NOMO-1 (cell line): ENCODE results near the gene KCNG2.
A peak's percentile ranks its signal among the peaks of the same experiment; 100 is the strongest.

ENCODE experiments used
- DNase-seq, 2 experiments: peaks; one replicate each; lab custom pipeline; 2025; ENCODE audit not compliant: unreplicated experiment in 2 of 2; lab: John Stamatoyannopoulos, UW

The KCNG2 gene

DNA sequence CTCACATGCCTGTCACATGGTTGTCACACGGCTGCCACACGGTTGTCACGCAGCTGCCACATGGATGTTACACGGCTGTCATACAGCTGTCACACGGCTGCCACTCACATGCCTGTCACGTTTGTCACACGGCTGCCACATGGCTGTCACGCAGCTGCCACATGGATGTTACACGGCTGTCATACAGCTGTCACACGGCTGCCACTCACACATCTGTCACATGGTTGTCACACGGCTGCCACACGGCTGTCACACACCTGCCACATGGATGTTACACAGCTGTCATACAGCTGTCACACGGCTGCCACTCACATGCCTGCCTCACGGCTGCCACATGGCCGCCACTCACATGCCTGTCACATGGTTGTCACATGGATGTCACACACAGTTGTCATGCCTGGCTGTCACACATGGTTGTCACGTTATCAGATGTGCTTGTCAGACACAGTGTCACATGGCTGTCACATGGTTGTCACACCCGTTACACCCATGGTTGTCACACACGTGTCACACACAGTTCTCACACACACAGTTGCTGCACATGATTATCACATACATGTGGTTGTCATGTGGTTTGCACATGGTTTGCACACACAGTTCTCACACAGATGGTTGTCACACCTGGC, 19.4 kb downstream of the KCNG2 start:
- no peak for DNase-seq

DNA sequence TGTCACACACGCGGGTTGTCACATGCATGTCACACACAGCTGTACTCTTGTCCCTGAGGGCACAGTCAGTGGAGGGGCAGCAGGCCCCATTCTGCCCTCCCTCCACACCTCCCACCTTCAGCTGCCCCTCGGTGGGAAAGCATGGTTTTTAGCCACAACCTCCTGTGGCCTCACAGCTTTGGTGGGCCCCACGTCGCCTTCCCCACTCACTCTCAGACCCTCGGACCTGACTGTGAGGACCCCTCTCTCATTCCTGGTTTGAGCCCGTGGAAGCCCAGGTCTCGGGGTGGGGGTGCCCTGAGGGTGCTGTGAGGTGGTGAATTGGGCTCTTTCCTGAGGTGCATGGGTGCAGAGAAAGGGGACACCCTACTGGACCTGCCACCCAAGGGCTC, 19.9 kb downstream of the KCNG2 start:
- no peak for DNase-seq

DNA sequence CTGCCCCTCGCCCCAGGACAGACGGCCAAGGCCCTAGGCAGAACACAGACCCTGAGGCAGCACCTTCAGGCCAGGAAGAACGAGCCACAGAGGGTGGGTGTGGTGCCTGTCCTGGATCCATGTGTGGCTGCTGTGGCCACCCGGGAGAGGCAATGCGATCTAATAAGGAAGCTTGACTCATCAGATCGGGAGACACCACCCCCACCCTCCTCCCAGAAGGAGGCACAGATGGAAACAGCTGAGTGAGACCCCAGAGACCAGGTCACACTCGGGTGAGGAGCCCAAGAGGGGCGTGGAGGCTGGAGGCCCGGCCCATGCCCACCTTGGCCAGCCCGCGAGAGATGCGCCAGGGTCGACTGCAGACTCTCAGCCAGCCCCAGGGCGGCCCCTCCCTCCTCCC, 20.3 kb downstream of the KCNG2 start:
- DNase-seq, result no peak

DNA sequence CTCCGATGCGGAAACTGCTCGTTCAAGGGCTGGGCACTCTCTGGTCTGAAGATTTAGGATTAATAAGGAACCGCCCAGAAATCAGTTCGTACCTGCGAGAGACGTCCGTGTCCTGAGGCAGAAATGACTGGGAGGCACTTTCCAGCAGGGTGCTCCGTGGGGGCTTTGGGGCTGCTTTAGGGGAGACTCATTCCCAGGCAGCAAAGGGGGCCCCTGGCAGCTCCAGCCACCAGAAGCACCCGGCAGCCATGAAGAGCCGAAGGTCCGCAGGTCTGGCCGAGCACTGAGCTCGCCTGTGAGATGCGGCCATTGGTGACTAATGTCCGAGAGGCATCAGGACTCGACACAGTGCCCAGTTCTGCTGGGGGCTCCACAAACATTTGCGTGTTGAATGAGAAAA, 20.9 kb downstream of the KCNG2 start:
- no peak for DNase-seq

DNA sequence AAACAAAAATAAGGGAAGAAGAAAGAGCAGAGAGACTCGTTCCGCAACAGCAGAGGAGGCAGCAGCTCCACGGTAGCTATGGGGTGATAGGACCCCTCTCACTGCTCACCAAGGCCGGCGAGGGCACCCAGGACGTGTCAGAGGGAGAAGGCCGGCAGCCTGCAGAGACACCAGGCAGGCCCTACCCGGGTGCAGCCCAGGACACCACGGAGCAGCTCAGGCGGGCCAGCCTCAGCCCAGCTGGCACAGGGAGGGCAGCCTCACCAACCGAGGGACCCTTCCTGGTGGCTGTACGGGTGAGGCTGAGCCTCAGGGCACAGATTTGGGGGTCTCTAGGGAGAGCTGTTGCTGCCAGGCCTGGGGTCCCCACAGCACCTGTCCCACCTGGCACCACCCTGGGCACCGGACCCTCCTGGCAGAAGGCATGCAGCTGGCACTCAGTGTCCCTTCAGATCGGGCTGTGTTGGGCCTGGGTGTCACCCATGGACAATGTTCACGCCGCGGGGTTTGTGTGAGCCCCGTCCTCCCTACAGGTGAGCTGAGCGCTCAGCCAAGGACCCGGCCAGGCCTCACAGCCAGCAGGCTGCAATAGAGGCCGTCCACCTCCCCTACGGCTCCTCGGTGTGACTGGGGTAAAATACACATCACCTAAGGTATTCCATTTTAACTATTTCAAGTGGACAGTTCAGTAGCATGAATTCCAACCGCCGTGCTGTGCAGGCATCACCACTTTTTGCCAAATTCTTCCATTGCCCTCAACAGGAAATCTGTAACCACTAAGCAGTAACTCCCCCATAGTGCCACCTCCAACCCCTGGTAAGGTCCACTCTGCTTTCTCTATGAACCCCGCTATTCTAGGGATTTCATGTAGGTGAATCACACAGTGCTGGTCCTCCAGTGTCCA, 21.6 kb downstream of the KCNG2 start:
- peak in 1 of 2 experiments; percentile 13 for DNase-seq

DNA sequence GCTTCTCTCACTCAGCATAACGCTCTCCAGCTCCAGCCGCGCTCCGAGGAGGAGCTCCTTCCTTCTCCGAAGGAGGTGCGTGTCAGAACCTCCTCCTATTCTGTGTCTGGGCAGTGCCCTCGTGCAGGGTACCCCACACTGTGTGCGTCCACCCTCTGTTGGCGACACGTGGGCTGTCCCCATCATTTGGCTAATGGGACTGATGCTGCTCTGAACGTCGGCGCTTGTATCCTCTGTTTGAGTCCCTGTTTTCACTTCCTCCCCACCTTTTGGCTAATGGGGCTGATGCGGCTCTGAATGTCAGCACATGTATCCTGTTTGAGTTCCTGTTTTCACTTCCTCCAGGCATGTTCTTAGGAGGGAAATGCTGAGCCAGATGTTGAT, 22.2 kb downstream of the KCNG2 start:
- DNase-seq, result peak; percentile 91 to 95

DNA sequence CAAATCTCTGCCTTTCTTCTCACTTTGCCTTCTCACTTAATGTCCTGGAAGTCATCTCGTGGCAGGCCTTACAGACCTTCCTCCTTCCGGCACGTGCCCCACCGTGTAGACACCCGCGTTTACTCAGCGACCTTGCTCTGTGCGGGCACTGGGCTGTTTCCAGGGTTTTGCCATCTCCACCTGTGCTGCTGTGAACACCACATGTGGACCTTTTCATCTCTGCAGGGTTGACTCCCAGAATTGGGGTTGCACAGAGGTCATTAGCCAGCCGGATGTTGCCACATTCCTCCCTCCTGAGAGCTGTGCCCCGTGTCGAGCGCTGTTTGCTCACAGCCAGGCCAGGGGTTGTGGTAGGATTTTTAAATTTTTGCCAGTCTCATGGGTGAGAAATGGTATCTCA, 25.4 kb downstream of the KCNG2 start:
- peak; percentile 19 to 25 for DNase-seq

DNA sequence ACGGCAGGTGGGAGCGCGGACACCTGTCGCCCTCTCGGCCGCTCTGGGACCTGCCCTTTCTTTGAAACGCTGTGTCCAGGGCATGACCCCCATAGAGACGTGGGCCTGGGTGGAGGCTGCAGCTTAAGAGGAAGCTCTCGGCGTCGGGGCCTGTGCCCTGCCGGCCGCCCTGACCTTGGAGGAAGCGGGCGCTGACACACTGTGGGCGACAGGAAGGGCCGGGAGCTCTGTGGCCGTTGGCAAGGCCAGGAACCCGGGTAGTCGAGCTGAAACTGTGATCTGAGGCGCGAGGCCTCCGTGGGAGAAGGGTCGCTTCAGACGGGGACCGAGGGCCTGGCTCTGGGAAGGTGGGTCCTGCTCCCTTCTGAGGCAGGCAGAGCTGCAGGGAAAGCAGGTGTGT, 28.2 kb downstream of the KCNG2 start:
- no peak for DNase-seq

DNA sequence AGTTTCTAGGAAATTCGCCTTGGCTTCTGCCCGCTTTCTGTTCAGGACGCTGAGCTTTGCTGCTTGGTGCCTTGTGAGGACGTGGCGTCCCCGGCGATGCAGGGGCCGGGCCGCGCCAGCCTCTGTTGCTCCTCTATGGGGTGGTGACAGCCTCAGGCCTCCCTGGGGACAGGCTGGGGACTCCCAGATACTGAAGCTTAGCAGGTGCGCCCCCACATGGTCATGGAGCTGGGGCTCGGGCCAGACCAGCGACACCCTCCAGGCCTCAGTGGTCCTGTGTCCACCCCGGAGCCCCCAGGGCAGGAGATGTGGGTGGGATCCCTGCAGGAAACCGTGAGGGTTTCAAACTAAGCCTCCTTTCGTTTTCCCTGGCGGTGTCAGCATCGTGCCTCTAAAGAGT, 29.2 kb downstream of the KCNG2 start:
- DNase-seq, result no peak

DNA sequence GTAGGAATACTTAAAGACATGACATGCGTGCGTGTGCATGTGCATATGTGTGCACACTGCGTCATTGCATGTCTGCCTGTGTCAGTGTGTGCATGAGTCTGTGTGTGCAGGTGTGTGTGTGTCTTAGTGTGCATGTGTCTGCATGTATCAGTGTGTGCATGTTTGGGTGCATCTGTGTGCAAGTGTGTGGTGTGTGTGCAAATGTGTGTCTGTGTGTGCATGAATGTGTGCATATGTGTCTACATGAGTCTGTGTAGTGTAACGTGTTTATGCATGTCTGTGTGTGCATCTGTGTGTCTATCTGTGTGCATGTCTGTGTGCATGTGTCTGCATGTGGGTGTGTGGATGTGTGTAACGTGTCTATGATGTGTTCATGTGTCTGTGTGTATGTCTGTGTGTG, 30.5 kb downstream of the KCNG2 start:
- no peak for DNase-seq

DNA sequence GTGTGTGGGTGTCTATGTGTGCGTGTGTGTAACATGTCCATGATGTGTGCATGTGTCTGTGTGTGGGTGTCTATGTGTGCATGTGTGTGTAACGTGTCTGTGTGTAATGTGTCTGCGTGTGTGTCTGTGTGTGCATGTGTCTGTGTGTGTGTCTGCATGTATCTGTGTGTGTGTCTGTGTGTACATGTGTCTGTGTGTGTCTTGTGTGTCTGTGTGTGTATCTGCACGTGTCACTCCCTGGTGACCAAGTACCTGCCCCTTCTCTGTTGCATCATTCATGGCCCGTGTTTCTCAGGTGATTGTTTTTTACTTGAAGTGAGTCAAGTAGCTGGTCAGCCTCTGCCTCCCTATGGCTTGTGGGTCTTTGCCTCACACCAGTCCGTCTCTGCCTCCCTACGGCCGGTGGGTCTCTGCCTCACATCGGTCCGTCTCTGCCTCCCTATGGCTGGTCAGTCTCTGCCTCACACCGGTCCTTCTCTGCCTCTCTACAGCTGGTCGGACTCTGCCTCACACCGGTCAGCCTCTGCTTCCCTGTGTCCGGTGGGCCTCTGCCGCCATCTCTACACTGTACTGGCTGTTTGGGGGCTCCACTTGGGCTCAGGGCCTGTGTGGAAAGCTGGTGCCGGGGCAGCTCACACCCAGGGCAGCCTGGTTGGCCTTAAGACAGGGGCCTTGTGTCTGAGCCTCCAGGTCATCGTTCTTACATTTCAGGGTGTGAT, 31.6 kb downstream of the KCNG2 start:
- DNase-seq, result no peak

DNA sequence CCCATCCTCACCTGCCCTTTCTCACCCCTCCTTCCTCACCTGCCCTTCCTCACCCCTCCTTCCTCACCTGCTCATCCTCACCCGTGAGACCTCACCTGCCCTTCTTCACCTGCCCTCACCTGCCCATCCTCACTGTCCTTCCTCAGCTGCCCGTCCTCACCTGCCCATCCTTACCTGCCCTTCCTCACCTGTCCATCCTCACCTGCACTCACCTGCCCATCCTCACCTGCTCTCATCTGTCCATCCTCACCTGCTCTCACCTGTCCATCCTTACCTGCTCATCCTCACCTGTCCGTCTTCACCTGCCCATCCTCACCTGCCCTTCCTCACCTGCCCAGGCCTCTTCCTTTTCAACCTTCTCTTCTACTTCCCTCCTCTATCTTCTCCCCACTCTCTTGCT, 34.4 kb downstream of the KCNG2 start:
- DNase-seq, result no peak

DNA sequence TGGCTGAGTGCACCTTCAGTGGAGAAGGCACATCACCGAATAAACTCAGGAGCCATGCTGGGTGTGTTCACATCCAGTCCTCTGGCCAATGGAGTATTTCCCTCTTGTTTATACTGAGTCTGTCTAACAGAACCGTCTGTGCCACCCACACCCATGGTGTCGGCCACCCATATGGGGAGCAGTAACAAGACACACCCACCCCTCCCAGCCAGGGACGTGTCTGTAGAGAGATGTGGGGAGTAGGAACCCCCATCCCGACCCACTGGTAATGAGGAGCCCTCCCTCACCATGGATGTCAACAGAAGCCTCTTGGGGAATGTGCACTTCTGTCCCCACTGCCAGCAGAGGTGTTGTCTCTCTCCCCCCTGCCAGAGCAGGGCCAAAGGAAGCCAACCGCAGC, 37.1 kb downstream of the KCNG2 start:
- DNase-seq, result no peak

DNA sequence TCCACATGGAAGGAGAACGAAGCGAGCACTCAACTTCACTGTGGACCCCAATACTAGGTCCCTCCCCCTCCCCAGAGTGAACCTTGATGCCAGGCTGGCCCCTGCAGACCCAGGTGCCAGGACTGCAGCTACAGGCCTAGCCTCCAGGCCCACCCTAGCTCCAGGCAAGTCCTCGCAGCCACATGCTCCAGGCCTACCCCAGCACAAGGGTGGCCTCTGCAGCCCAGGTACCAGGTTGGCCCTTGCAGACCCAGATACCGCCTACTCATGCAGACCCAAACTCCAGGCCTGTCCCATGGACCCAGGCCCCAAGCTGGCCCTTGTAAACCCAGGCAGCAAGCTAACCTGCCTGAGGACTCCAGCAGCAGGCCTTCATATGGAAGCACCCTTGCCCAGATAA, 44.2 kb downstream of the KCNG2 start:
- DNase-seq, result no peak

DNA sequence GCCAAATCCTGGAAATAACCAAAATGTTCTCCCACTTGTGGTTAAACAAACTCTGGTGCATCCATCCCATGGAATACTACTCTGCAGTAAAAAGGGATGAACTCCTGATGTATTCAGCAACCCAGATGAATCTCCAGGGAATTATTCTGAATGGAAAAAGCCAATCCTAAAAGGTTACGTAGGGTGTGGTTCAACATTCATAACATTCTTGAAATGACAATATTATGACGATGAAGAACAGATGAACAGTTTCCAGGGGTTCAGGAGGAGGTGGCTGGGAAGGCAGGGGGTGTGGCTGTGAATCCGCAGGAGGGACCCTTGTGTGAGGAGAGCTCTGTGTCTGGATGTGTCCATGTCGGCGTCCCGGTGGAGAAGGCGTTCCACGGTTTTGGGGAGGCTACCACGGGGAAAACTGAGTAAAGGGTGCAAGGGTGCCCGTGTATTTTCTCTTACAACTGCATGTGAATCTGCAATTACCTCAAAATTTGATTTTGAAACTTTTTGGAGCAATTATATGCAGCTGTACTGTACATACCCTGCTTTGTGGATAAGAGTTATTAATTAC, 47.3 kb downstream of the KCNG2 start:
- DNase-seq, result no peak

DNA sequence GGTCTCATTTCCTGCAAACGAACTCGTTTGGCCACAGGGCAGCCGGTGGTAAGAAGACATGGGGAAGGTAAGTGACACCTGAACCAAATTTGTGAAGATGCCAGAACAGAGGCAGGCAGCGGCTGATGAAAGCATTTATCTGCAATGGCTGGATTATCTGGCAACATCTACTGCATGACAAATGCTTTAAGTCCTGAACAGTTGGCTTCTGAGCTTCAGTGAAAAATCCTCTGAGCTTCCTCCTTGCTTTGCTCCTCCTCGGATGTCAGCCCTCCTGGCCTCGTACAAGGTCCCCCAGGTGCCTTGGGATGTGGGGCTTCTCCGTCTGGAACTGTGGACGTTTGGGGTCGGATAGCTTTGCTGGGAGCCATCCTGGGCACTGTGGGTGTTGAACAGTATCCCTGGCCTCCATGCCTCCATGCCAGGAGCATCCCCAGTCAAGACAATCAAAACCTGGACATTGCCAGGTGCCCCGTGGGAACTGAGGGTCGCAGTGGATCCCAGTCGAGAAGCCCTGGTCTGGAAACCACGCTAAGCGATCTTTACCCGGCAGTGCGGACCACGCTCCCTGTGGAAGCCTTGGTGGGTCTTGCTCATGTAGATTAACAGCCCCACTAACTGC, 49.3 kb downstream of the KCNG2 start:
- DNase-seq, result no peak

DNA sequence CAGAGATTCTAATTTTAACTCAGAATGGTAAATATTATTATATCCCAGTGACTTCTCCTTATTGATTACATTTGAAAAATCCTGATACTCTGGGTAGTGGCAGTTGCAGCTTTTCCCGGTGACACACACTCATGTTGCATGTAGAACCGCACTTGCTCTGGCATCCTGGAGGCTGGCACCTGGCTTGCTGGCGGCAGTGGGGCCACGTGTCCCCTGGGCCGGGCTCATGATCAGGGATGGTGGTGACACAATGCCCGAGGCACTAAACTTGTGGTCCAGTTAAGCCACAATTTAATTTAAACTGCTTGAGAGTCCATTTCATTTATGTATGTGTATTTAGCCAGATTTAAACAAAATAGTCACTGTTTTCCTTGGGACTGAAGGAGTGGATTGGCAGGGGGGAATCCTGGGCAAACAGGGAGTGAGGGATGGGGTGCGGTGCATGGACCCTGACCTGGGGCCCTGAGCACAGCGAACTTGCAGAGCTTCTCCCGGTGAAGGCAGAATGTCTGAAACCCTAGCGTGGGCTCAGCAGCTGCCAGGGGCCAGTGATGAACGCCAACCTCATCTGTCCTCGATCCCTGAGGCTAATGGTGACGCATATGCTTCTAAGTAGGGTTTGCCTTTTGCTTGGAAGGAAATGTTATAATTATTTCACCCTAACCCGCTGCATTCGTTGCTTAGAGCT, 50.0 kb downstream of the KCNG2 start:
- no peak for DNase-seq

DNA sequence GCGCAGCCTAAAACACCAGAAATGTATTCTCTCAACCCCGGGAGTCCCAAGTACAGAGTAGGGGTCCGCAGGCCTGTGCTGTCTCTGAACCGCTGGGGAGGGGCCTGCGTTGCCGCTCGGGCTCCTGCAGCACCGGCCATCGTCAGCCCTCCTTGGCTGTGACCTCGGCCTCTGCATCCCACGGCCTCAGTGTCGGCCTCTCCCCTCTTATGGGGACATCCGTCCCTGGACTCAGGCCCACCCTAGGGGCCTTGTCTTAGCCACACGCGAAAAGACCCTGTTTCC, 50.5 kb downstream of the KCNG2 start:
- no peak for DNase-seq

DNA sequence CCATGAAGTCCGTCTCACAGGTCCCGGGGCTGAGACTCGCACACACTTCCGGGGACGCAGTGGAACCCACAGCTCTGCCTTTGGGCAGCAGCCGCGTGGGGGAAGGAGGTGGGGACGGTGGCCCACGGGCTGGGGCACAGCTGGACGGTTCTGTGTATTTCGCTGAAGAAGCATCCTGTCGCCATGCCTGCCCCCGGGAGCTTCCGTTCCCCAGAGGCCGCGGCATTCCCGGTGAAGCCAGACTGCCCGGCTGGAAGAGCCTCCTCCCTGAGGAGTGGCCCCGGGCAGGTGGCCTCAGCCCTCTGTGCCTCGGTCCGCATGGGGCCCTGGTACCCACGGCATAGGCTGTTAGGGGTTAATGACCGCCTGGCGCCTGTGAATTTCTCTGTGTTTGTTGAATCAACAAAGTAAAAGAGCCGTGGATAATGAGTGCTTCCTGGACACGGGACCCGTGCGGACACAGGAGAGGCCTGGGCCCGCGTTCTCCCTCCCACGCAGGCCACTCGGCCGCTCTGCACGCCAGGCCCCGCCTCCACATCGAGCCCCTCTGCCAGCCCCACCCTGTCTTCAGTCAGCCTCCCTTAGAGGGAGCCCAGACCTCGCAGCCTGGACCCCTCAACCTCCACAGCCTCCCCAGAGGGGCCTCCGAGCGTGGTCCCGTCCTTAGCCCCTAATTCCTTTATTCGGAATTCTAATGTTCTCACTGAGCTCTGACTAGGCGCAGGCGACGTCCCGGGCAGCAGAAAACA, 51.0 kb downstream of the KCNG2 start:
- no peak for DNase-seq
